ENCODE results near the gene DBNDD2. TPM values are rescaled to one million over a fixed set of nuclear protein-coding genes. Genes with fewer than 3 reads are reported as not detected.
A peak's percentile ranks its signal among the peaks of the same experiment; 100 is the strongest.

The DBNDD2 gene
- total RNA-seq, 1 experiment from 2014 or later, result 58.7 TPM

GRCh38 chr20:45415822-45416637 lies 7.9 kb downstream of the DBNDD2 start, which contains the start of gene PIGT (continued):
- no peak for TF ChIP-seq ZNF512 (CRISPR knock-in tag; IDR thresholded peaks at IDR 0.05; ENCODE audit: borderline replicate concordance)
- no peak for TF ChIP-seq PRDM15 (CRISPR knock-in tag; IDR thresholded peaks at IDR 0.05)
- no peak for TF ChIP-seq ESRRA (CRISPR knock-in tag; IDR thresholded peaks at IDR 0.05; ENCODE audit: borderline replicate concordance)
- no peak for TF ChIP-seq E2F5 (CRISPR knock-in tag; IDR thresholded peaks at IDR 0.05)
- TF ChIP-seq IRF1 (CRISPR knock-in tag; IDR thresholded peaks at IDR 0.05), result no peak
- no peak for TF ChIP-seq OVOL2 (CRISPR knock-in tag; IDR thresholded peaks at IDR 0.05; ENCODE audit: borderline replicate concordance)
- TF ChIP-seq MLX (CRISPR knock-in tag; IDR thresholded peaks at IDR 0.05), result no peak
- TF ChIP-seq CTCF (IDR thresholded peaks at IDR 0.05), result no peak
- no peak for TF ChIP-seq E2F1 (CRISPR knock-in tag; IDR thresholded peaks at IDR 0.05)
- 0 out of 2 replicates have a peak, but pooled peaks have one; percentile 55 for TF ChIP-seq SMAD3 (CRISPR knock-in tag; IDR thresholded peaks at IDR 0.05; ENCODE audit: borderline replicate concordance)
- TF ChIP-seq PREB (CRISPR knock-in tag; IDR thresholded peaks at IDR 0.05; ENCODE audit: borderline replicate concordance), result no peak
- TF ChIP-seq NR3C1 (CRISPR knock-in tag; conservative IDR thresholded peaks at IDR 0.05; ENCODE audit: low read depth), result no peak
- TF ChIP-seq ZNF121 (CRISPR knock-in tag; IDR thresholded peaks at IDR 0.05), result no peak
- no peak for TF ChIP-seq CDX4 (CRISPR knock-in tag; IDR thresholded peaks at IDR 0.05; ENCODE audit: borderline replicate concordance)
- no peak for TF ChIP-seq ATF3 (CRISPR knock-in tag; conservative IDR thresholded peaks at IDR 0.05)
- no peak for TF ChIP-seq ZNF671 (CRISPR knock-in tag; IDR thresholded peaks at IDR 0.05)
- peak; percentile 83 for TF ChIP-seq MYBL2 (CRISPR knock-in tag; IDR thresholded peaks at IDR 0.05)
- peak; percentile 44; the same call in 1 of the 2 replicates for TF ChIP-seq FOXP4 (CRISPR knock-in tag; IDR thresholded peaks at IDR 0.05)
- TF ChIP-seq GABPB1 (CRISPR knock-in tag; IDR thresholded peaks at IDR 0.05), result peak; percentile 78
